H9 (cell line): ENCODE measurements around the gene EBF4. TPM values are rescaled to one million over a fixed set of nuclear protein-coding genes. Genes with fewer than 3 reads are reported as not detected.

Experiments used
- DNase-seq: peaks from one replicate; pipeline ENCODE4 v3.0.0-alpha.2; 2017
- H2AFZ ChIP-seq: one replicate; pipeline ENCODE4 v1.6.1; 2013; ENCODE audit warnings: mild to moderate bottlenecking, low read length, control low read depth, moderate library complexity
- H2AK5ac ChIP-seq: 2 replicates; pipeline ENCODE4 v1.6.1; 2013; ENCODE audit warnings: low read length, control low read depth, mixed read lengths; ENCODE audit not compliant: insufficient read length
- H2BK120ac ChIP-seq: one replicate; pipeline ENCODE4 v1.6.1; 2013; ENCODE audit warnings: low read depth, mild to moderate bottlenecking, low read length, control low read depth, inconsistent platforms; ENCODE audit not compliant: poor library complexity, severe bottlenecking
- H2BK12ac ChIP-seq: 2 replicates; pipeline ENCODE4 v1.6.1; 2013; ENCODE audit warnings: low read length, control low read depth, mixed read lengths, low read depth; ENCODE audit not compliant: insufficient read length
- H2BK15ac ChIP-seq: 2 replicates; pipeline ENCODE4 v1.6.1; 2013; ENCODE audit warnings: low read depth, low read length, control low read depth
- H2BK20ac ChIP-seq: one replicate; pipeline ENCODE4 v1.6.1; 2013; ENCODE audit warnings: low read depth, mild to moderate bottlenecking, low read length, control low read depth, inconsistent platforms; ENCODE audit not compliant: poor library complexity, severe bottlenecking
- H2BK5ac ChIP-seq: 2 replicates; pipeline ENCODE4 v1.6.1; 2013; ENCODE audit warnings: low read length, control low read depth, mixed read lengths; ENCODE audit not compliant: insufficient read length
- H3K14ac ChIP-seq: 2 replicates; pipeline ENCODE4 v1.6.1; 2013; ENCODE audit warnings: low read length, control low read depth; ENCODE audit not compliant: insufficient read depth
- H3K18ac ChIP-seq: 2 replicates; pipeline ENCODE4 v1.6.1; 2013; ENCODE audit warnings: low read depth, mild to moderate bottlenecking, mixed read lengths, low read length, control low read depth; ENCODE audit not compliant: insufficient read length
- H3K23ac ChIP-seq: 2 replicates; pipeline ENCODE4 v1.6.1; 2013; ENCODE audit warnings: low read length, control low read depth, mixed read lengths, low read depth; ENCODE audit not compliant: insufficient read length
- H3K23me2 ChIP-seq: 2 replicates; pipeline ENCODE4 v1.6.1; 2013; ENCODE audit warnings: low read depth, mild to moderate bottlenecking, mixed read lengths, low read length, control low read depth; ENCODE audit not compliant: insufficient read length, poor library complexity, severe bottlenecking
- H3K27ac ChIP-seq: 2 replicates; pipeline ENCODE4 v1.5.1; 2013; ENCODE audit warnings: low read length, control low read depth, mixed read lengths, low read depth; ENCODE audit not compliant: insufficient read length
- H3K27me3 ChIP-seq: 2 replicates; pipeline ENCODE4 v1.6.1; 2013; ENCODE audit warnings: low read length, control low read depth, inconsistent platforms; ENCODE audit not compliant: insufficient read depth
- H3K4ac ChIP-seq: 2 replicates; pipeline ENCODE4 v1.6.1; 2013; ENCODE audit warnings: low read depth, mild to moderate bottlenecking, control low read depth, inconsistent platforms, low read length, moderate library complexity
- H3K4me1 ChIP-seq: 2 replicates; pipeline ENCODE4 v1.6.1; 2013; ENCODE audit warnings: low read length, control low read depth, inconsistent platforms; ENCODE audit not compliant: insufficient read depth
- H3K4me2 ChIP-seq: 2 replicates; pipeline ENCODE4 v1.6.1; 2013; ENCODE audit warnings: low read length, control low read depth, mixed read lengths; ENCODE audit not compliant: insufficient read length, insufficient read depth
- H3K56ac ChIP-seq: 2 replicates; pipeline ENCODE4 v1.6.1; 2013; ENCODE audit warnings: low read depth, mild to moderate bottlenecking, mixed read lengths, low read length, control low read depth; ENCODE audit not compliant: insufficient read length
- H3K79me1 ChIP-seq: 2 replicates; pipeline ENCODE4 v1.6.1; 2013; ENCODE audit warnings: low read depth, mild to moderate bottlenecking, moderate library complexity, low read length, control low read depth, inconsistent platforms; ENCODE audit not compliant: insufficient read depth, poor library complexity, severe bottlenecking
- H3K79me2 ChIP-seq: 2 replicates; pipeline ENCODE4 v1.6.1; 2013; ENCODE audit warnings: low read length, control low read depth, inconsistent platforms; ENCODE audit not compliant: insufficient read depth
- H3K9ac ChIP-seq: 2 replicates; pipeline ENCODE4 v1.6.1; 2013; ENCODE audit warnings: low read length, control low read depth, mixed read lengths; ENCODE audit not compliant: insufficient read length; ENCODE audit errors: extremely low read depth
- H3K9me3 ChIP-seq: one replicate; pipeline ENCODE4 v1.6.1; 2013; ENCODE audit warnings: low read depth, low read length, inconsistent platforms; ENCODE audit not compliant: control insufficient read depth
- H3T11ph ChIP-seq: one replicate; pipeline ENCODE4 v1.6.1; 2013; ENCODE audit warnings: mild to moderate bottlenecking, low read length, control low read depth, inconsistent platforms
- H4K20me1 ChIP-seq: one replicate; pipeline ENCODE4 v1.6.1; 2013; ENCODE audit not compliant: control insufficient read depth, insufficient read length, insufficient read depth
- H4K5ac ChIP-seq: 2 replicates; pipeline ENCODE4 v1.6.1; 2013; ENCODE audit warnings: low read depth, mild to moderate bottlenecking, mixed read lengths, low read length, control low read depth; ENCODE audit not compliant: insufficient read length
- H4K8ac ChIP-seq: replicated peaks from 2 replicates; pipeline ENCODE4 v1.6.1; 2013; ENCODE audit warnings: low read length, control low read depth, mixed read lengths, low read depth; ENCODE audit not compliant: insufficient read length
- H4K91ac ChIP-seq: 2 replicates; pipeline ENCODE4 v1.6.1; 2013; ENCODE audit warnings: low read depth, mild to moderate bottlenecking, moderate library complexity, mixed read lengths, low read length, control low read depth; ENCODE audit not compliant: insufficient read length
- H3K27ac Mint-ChIP-seq, 3 experiments: 2 replicates in 2 of 3; 3 replicates in 1 of 3; pipeline ENCODE4 v1.8.0; 2020 to 2021; ENCODE audit warnings: mixed read lengths in 3 of 3, mild to moderate bottlenecking in 1 of 3, moderate library complexity in 1 of 3
- H3K27me3 Mint-ChIP-seq: 2 replicates; pipeline ENCODE4 v1.8.0; 2021; ENCODE audit warnings: low read depth, mild to moderate bottlenecking, moderate library complexity, mixed read lengths
- H3K36me3 Mint-ChIP-seq, 3 experiments: 2 replicates in 2 of 3; 3 replicates in 1 of 3; pipeline ENCODE4 v1.8.0; 2020 to 2021; ENCODE audit warnings: low read depth in 3 of 3, mixed read lengths in 3 of 3; ENCODE audit not compliant: insufficient read depth in 1 of 3
- H3K4me1 Mint-ChIP-seq, 2 experiments: 2 replicates each; pipeline ENCODE4 v1.8.0; 2020; ENCODE audit warnings: mixed read lengths in 2 of 2
- H3K4me3 Mint-ChIP-seq, 2 experiments: 2 replicates in 1 of 2; 3 replicates in 1 of 2; pipeline ENCODE4 v1.8.0; 2020 to 2021; ENCODE audit warnings: mild to moderate bottlenecking in 2 of 2, mixed read lengths in 2 of 2, moderate library complexity in 1 of 2
- H3K9me3 Mint-ChIP-seq, 2 experiments: 2 replicates in 1 of 2; 3 replicates in 1 of 2; pipeline ENCODE4 v1.8.0; 2020; ENCODE audit warnings: mild to moderate bottlenecking in 2 of 2, mixed read lengths in 2 of 2, moderate library complexity in 1 of 2
- WGBS: extraction: QIAGEN DNeasy Blood & Tissue Kit; methylation state at CpG from one replicate; pipeline ENCODE4 v1.1.7; 2013; ENCODE audit warnings: missing lambda C conversion rate, low lambda C conversion rate, mixed read lengths; ENCODE audit not compliant: insufficient read length; ENCODE audit errors: extremely low coverage; 5-methylcytosine and 5-hydroxymethylcytosine counted together
- total RNA-seq: library from RNA; stranded (reverse); gene quantifications from 2 replicates; pipeline ENCODE4 v1.2.1, GENCODE V29; 2021
- TF ChIP-seq, protein P1 (sequence below): fragments of 200-600 bp; sonication (generic); conservative IDR thresholded peaks from 3 replicates; pipeline ENCODE4 v1.8.0; 2021; ENCODE audit warnings: antibody characterized with exemption, mild to moderate bottlenecking

The EBF4 gene
- total RNA-seq, 1 experiment from 2014 or later: 3.9 TPM

DNA sequence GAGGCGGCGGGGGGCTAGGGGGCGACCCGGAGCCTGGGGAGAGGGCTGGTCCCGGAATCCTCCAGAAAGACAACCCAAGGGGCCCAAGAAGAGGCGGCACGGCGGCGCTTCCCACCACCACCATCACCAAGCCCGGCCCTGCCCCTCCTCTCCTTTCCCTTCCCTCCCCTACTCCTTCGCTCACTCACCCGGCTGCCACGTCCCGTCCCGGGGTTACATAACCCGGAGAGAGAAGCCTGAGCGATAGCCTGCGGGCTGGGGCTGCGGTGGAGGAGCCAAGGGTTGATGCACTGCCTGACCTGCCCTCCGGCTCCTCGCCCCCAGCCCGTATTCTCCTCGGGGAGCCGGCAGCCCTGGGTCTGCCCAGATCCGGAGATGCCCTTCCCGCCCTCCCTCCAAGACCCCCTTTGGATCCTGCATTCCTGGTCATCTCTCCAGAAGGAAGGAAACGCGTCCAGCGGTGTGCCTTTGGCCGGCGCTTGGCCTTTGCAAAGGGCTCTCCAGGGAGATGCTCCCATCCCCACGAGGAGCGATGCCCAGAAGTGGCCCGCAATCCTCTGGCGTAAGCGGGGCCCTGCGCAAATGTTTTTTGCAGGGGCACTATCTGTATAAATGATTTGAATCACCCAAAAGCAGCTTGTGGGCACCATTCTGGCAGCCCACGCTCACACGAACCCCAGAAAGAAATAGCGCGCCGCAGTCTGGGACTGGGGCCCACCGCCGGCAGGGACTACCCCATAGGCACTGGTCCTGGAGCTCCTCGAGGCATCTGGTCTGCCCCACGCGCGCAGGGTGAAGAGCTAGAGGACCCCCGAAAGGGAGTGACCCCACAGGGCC is 112.5 kb downstream of the EBF4 start:
- no CpG with 5 or more reads among the region's 49 CpGs for WGBS
- no peak overlapping the region for H2AFZ ChIP-seq
- H3K27ac ChIP-seq: no peak overlapping the region

More for the DNA sequence above, 112.5 kb downstream of the EBF4 start:
- Histone ChIP-seq H3K14ac (no peak overlapping the region), H3K9ac (no peak overlapping the region), H3K79me1 (no peaks in the 10 kb centered on the region), H4K20me1 (no peaks in the 10 kb centered on the region), H3K23me2 (peaks cover 7% of the 10 kb centered on the region), H4K8ac (no peak overlapping the region), H3T11ph (no peak overlapping the region), H3K27me3 (peaks cover 42% of the 10 kb centered on the region), H3K56ac (no peak overlapping the region), H3K9me3 (no peaks in the 10 kb centered on the region), H2BK120ac (no peak overlapping the region), H3K79me2 (no peaks in the 10 kb centered on the region), H2BK5ac (no peak overlapping the region), H3K4me1 (peaks cover 7% of the 10 kb centered on the region; the same call in 1 of the 2 replicates), H2BK12ac (no peak overlapping the region), H4K91ac (no peak overlapping the region), H3K4me2 (peak overlapping the region; percentile 63), H3K4ac (no peak overlapping the region), H3K18ac (no peak overlapping the region), H2BK15ac (no peak overlapping the region), H4K5ac (no peak overlapping the region), H2AK5ac (no peak overlapping the region), H3K23ac (no peak overlapping the region), H2BK20ac (no peak overlapping the region)
- H3K36me3 Mint-ChIP-seq: peaks cover 0 to under 1% (median under 1%) of the 10 kb centered on the region in 3 experiments; a peak in 1 of 7 replicates
- DNase-seq: peak; percentile 47
- peaks cover 78% of the 10 kb centered on the region for H3K27me3 Mint-ChIP-seq
- peaks cover 3 to 5% of the 10 kb centered on the region in 2 experiments; a peak in 3 of 5 replicates for H3K9me3 Mint-ChIP-seq
- no peak overlapping the region for H3K27ac Mint-ChIP-seq
- peaks cover 22 to 32% of the 10 kb centered on the region in 2 experiments for H3K4me1 Mint-ChIP-seq
- TF ChIP-seq, protein P1, sequence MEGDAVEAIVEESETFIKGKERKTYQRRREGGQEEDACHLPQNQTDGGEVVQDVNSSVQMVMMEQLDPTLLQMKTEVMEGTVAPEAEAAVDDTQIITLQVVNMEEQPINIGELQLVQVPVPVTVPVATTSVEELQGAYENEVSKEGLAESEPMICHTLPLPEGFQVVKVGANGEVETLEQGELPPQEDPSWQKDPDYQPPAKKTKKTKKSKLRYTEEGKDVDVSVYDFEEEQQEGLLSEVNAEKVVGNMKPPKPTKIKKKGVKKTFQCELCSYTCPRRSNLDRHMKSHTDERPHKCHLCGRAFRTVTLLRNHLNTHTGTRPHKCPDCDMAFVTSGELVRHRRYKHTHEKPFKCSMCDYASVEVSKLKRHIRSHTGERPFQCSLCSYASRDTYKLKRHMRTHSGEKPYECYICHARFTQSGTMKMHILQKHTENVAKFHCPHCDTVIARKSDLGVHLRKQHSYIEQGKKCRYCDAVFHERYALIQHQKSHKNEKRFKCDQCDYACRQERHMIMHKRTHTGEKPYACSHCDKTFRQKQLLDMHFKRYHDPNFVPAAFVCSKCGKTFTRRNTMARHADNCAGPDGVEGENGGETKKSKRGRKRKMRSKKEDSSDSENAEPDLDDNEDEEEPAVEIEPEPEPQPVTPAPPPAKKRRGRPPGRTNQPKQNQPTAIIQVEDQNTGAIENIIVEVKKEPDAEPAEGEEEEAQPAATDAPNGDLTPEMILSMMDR: no peak
- peak overlapping the region in 1 of 2 experiments; percentile 28; a peak in 1 of 5 replicates for H3K4me3 Mint-ChIP-seq
